ENCODE measurements around the gene EIF3B.
"Not testable (repeated sequence)": the region's sequence is repeated elsewhere in the genome, so short reads cannot be mapped to it uniquely, and the experiment has no call there.

Gene EIF3B

GRCh38 chr7:2321020-2321419 lies 33.6 kb upstream of the EIF3B start:
- DNase-seq = no peak
- no peak for ATAC-seq (replicated peaks)
- H3K36me3 Mint-ChIP-seq = no peaks in the 10 kb centered on the region
- H3K27me3 Mint-ChIP-seq = no peaks in the 10 kb centered on the region
- H3K27ac Mint-ChIP-seq = no peak overlapping the region
- peaks cover 11 to 15% of the 10 kb centered on the region in 2 donors for H3K4me1 Mint-ChIP-seq
- H3K9me3 Mint-ChIP-seq = no peaks in the 10 kb centered on the region
- H3K4me3 Mint-ChIP-seq = no peak overlapping the region

- Mint-ChIP-seq H3K4me3 (peak overlapping the region in 1 of 2 donors; percentile 28), H3K36me3 (no peaks in the 10 kb centered on the region), H3K4me1 (peaks cover 7 to 15% of the 10 kb centered on the region in 2 donors), H3K9me3 (no peaks in the 10 kb centered on the region), H3K27ac (no peak overlapping the region), H3K27me3 (no peaks in the 10 kb centered on the region)
- ATAC-seq (replicated peaks) (peak; percentile 51 to 67), DNase-seq (no peak)
These were observed 29.5 kb upstream of the EIF3B start for GRCh38 chr7:2325162-2325561.

GRCh38 chr7:2326951-2327350 lies 27.7 kb upstream of the EIF3B start:
- ATAC-seq (replicated peaks) (no peak), DNase-seq (no peak)
- Mint-ChIP-seq H3K4me1 (peaks cover 7 to 11% of the 10 kb centered on the region in 2 donors), H3K9me3 (no peaks in the 10 kb centered on the region), H3K27me3 (no peaks in the 10 kb centered on the region), H3K27ac (no peak overlapping the region), H3K36me3 (no peaks in the 10 kb centered on the region), H3K4me3 (no peak overlapping the region)

- no peak for ATAC-seq (replicated peaks)
These were observed 24.1 kb upstream of the EIF3B start for GRCh38 chr7:2330493-2330892.

GRCh38 chr7:2331707-2332106 lies 22.9 kb upstream of the EIF3B start:
- DNase-seq = no peak
- H3K4me3 Mint-ChIP-seq = no peak overlapping the region
- ATAC-seq (replicated peaks) = no peak
- no peaks in the 10 kb centered on the region for H3K27me3 Mint-ChIP-seq
- no peak overlapping the region for H3K27ac Mint-ChIP-seq
- peaks cover 3 to 4% of the 10 kb centered on the region in 2 donors for H3K36me3 Mint-ChIP-seq
- H3K4me1 Mint-ChIP-seq = no peaks in the 10 kb centered on the region
- no peaks in the 10 kb centered on the region for H3K9me3 Mint-ChIP-seq

More at GRCh38 chr7:2330493-2330892, 24.1 kb upstream of the EIF3B start:
- DNase-seq = no peak
- no peak overlapping the region for H3K27ac Mint-ChIP-seq
- H3K36me3 Mint-ChIP-seq = peaks cover 3 to 4% of the 10 kb centered on the region in 2 donors
- H3K4me1 Mint-ChIP-seq = peaks cover 0 to under 1% of the 10 kb centered on the region in 2 donors
- H3K4me3 Mint-ChIP-seq = no peak overlapping the region
- H3K27me3 Mint-ChIP-seq = no peaks in the 10 kb centered on the region
- H3K9me3 Mint-ChIP-seq = no peaks in the 10 kb centered on the region

- ATAC-seq (replicated peaks); H3K4me1 Mint-ChIP-seq; H3K9me3 Mint-ChIP-seq; H3K4me3 Mint-ChIP-seq; H3K27ac Mint-ChIP-seq; H3K27me3 Mint-ChIP-seq; H3K36me3 Mint-ChIP-seq; DNase-seq: not testable (repeated sequence)
These were observed 21.9 kb upstream of the EIF3B start for GRCh38 chr7:2332606-2333231.

- ATAC-seq (replicated peaks) (no peak), DNase-seq (no peak)
- H3K4me1 Mint-ChIP-seq = no peaks in the 10 kb centered on the region
- H3K9me3 Mint-ChIP-seq = no peaks in the 10 kb centered on the region
- peak overlapping the region; percentile 42 for H3K27ac Mint-ChIP-seq
- H3K27me3 Mint-ChIP-seq = no peaks in the 10 kb centered on the region
- H3K4me3 Mint-ChIP-seq = no peak overlapping the region
- H3K36me3 Mint-ChIP-seq = peaks cover 3 to 4% of the 10 kb centered on the region in 2 donors
These were observed 17.9 kb upstream of the EIF3B start for GRCh38 chr7:2336626-2337299.

GRCh38 chr7:2347351-2348063 lies 7.1 kb upstream of the EIF3B start:
- H3K27me3 Mint-ChIP-seq, DNase-seq, H3K36me3 Mint-ChIP-seq, H3K9me3 Mint-ChIP-seq: not testable (repeated sequence)
- Mint-ChIP-seq H3K4me1 (peaks cover 6 to 19% of the 10 kb centered on the region in 2 donors), H3K4me3 (peak overlapping the region; percentile 46 to 63), H3K27ac (peak overlapping the region; percentile 88)
- peak; percentile 48 to 49 for ATAC-seq (replicated peaks)

- Mint-ChIP-seq H3K4me1 (peaks cover 6 to 16% of the 10 kb centered on the region in 2 donors), H3K9me3 (no peaks in the 10 kb centered on the region), H3K27me3 (no peaks in the 10 kb centered on the region), H3K36me3 (peaks cover 0 to 14% of the 10 kb centered on the region in 2 donors), H3K27ac (no peak overlapping the region), H3K4me3 (no peak overlapping the region)
- DNase-seq = no peak
- no peak for ATAC-seq (replicated peaks)
These were observed 4.6 kb upstream of the EIF3B start for GRCh38 chr7:2350055-2350454.

- peaks cover 4 to 14% of the 10 kb centered on the region in 2 donors for H3K4me1 Mint-ChIP-seq
- ATAC-seq (replicated peaks) = no peak
- no peaks in the 10 kb centered on the region for H3K27me3 Mint-ChIP-seq
- no peak for DNase-seq
- H3K9me3 Mint-ChIP-seq = no peaks in the 10 kb centered on the region
- peaks cover 0 to 12% of the 10 kb centered on the region in 2 donors for H3K36me3 Mint-ChIP-seq
- no peak overlapping the region for H3K27ac Mint-ChIP-seq
- H3K4me3 Mint-ChIP-seq = no peak overlapping the region
These were observed 3.8 kb upstream of the EIF3B start for GRCh38 chr7:2350861-2351260.

GRCh38 chr7:2353113-2353935 lies 1.3 kb upstream of the EIF3B start:
- peak overlapping the region; percentile 99 for H3K27ac Mint-ChIP-seq
- H3K27me3 Mint-ChIP-seq = no peaks in the 10 kb centered on the region
- peaks cover 6 to 21% of the 10 kb centered on the region in 2 donors for H3K4me1 Mint-ChIP-seq
- H3K36me3 Mint-ChIP-seq = peaks cover 4 to 17% of the 10 kb centered on the region in 2 donors
- no peaks in the 10 kb centered on the region for H3K9me3 Mint-ChIP-seq
- peak overlapping the region; percentile 86 to 89 for H3K4me3 Mint-ChIP-seq
- DNase-seq (no peak), ATAC-seq (replicated peaks) (peak; percentile 1 to 2)

- DNase-seq (peak; percentile 86), ATAC-seq (replicated peaks) (peak; percentile 76 to 80)
- H3K4me3 Mint-ChIP-seq = peak overlapping the region; percentile 86 to 89
- peaks cover 8 to 21% of the 10 kb centered on the region in 2 donors for H3K4me1 Mint-ChIP-seq
- H3K27ac Mint-ChIP-seq = peak overlapping the region; percentile 99
- no peaks in the 10 kb centered on the region for H3K9me3 Mint-ChIP-seq
- peaks cover 4 to 17% of the 10 kb centered on the region in 2 donors for H3K36me3 Mint-ChIP-seq
- H3K27me3 Mint-ChIP-seq = no peaks in the 10 kb centered on the region
These were observed 766 bp upstream of the EIF3B start for GRCh38 chr7:2353936-2354185.

GRCh38 chr7:2354939-2355704 lies 495 bp downstream of the EIF3B start:
- no peaks in the 10 kb centered on the region for H3K9me3 Mint-ChIP-seq
- peak overlapping the region; percentile 86 to 89 for H3K4me3 Mint-ChIP-seq
- ATAC-seq (replicated peaks) = peak; percentile 6 to 18
- peak overlapping the region; percentile 99 for H3K27ac Mint-ChIP-seq
- no peaks in the 10 kb centered on the region for H3K27me3 Mint-ChIP-seq
- H3K36me3 Mint-ChIP-seq = peaks cover 9 to 29% of the 10 kb centered on the region in 2 donors
- H3K4me1 Mint-ChIP-seq = peaks cover 15 to 32% of the 10 kb centered on the region in 2 donors
- DNase-seq = no peak

- peak overlapping the region; percentile 86 to 89 for H3K4me3 Mint-ChIP-seq
These were observed 1.0 kb downstream of the EIF3B start for GRCh38 chr7:2355705-2356008.

More at GRCh38 chr7:2355705-2356008, 1.0 kb downstream of the EIF3B start:
- Mint-ChIP-seq H3K36me3 (peaks cover 9 to 34% of the 10 kb centered on the region in 2 donors), H3K9me3 (no peaks in the 10 kb centered on the region), H3K4me1 (peaks cover 15 to 33% of the 10 kb centered on the region in 2 donors), H3K27me3 (no peaks in the 10 kb centered on the region), H3K27ac (peak overlapping the region; percentile 88)
- DNase-seq = no peak
- no peak for ATAC-seq (replicated peaks)
